ENCODE measurements around the gene WDR93. TPM values are rescaled to one million over a fixed set of nuclear protein-coding genes. Genes with fewer than 3 reads are reported as not detected.
"Not testable (repeated sequence)": the region's sequence is repeated elsewhere in the genome, so short reads cannot be mapped to it uniquely, and the experiment has no call there.

Gene WDR93
- total and polyA plus RNA-seq, 4 donors, result 0.69 to 3.9 (median 1.5) TPM

GRCh38 chr15:89679212-89679611 lies 11.4 kb upstream of the WDR93 start, which contains the start of gene PLIN1:
Gene PLIN1, minus strand, starts transcription at chr15:89679367. Its CDS starts 1,878 bp downstream, at chr15:89677489.
- Histone ChIP-seq H3K4me1 (ENCODE audit: control insufficient read depth, insufficient read depth, low read length) (peaks cover 4% of the 10 kb centered on the region), H3K27me3 (ENCODE audit: control insufficient read depth, insufficient read depth, low read length) (no peaks in the 10 kb centered on the region), H3K36me3 (ENCODE audit: control insufficient read depth, insufficient read depth, low read length) (no peaks in the 10 kb centered on the region), H3K9me3 (ENCODE audit: control insufficient read depth, insufficient read depth, low read length) (no peaks in the 10 kb centered on the region), H3K27ac (ENCODE audit: low read depth, low read length) (no peak within 1 kb of the TSS), H3K4me3 (ENCODE audit: low read depth, low read length) (no peak within 1 kb of the TSS)
- WGBS (ENCODE audit: insufficient coverage), result 80% methylated on average over 2 of the region's 2 CpGs
- DNase-seq (ENCODE audit: low read depth in 4 of 6, low spot score in 6 of 6), result no peak

- no peaks in the 10 kb centered on the region for H3K36me3 ChIP-seq (ENCODE audit: control insufficient read depth, insufficient read depth, low read length)
- H3K9me3 ChIP-seq (ENCODE audit: control insufficient read depth, insufficient read depth, low read length), result no peaks in the 10 kb centered on the region
- DNase-seq (ENCODE audit: low read depth in 4 of 6, low spot score in 6 of 6), result peak in 3 of 6 donors; percentile 25 to 84 (median 40)
- H3K27me3 ChIP-seq (ENCODE audit: control insufficient read depth, insufficient read depth, low read length), result no peaks in the 10 kb centered on the region
- peaks cover 4% of the 10 kb centered on the region for H3K4me1 ChIP-seq (ENCODE audit: control insufficient read depth, insufficient read depth, low read length)
- peak overlapping the region; percentile 10 for H3K27ac ChIP-seq (ENCODE audit: low read depth, low read length)
- no peak overlapping the region for H3K4me3 ChIP-seq (ENCODE audit: low read depth, low read length)
- WGBS (ENCODE audit: insufficient coverage), result 48% methylated on average over 3 of the region's 5 CpGs
Observed at GRCh38 chr15:89680282-89680873, 10.2 kb upstream of the WDR93 start.

GRCh38 chr15:89681146-89681545 lies 9.5 kb upstream of the WDR93 start:
- H3K36me3 ChIP-seq (ENCODE audit: control insufficient read depth, insufficient read depth, low read length), result no peaks in the 10 kb centered on the region
- no peaks in the 10 kb centered on the region for H3K27me3 ChIP-seq (ENCODE audit: control insufficient read depth, insufficient read depth, low read length)
- 100% methylated on average over 1 of the region's 2 CpGs for WGBS (ENCODE audit: insufficient coverage)
- peak overlapping the region; percentile 10 for H3K27ac ChIP-seq (ENCODE audit: low read depth, low read length)
- no peak overlapping the region for H3K4me3 ChIP-seq (ENCODE audit: low read depth, low read length)
- H3K9me3 ChIP-seq (ENCODE audit: control insufficient read depth, insufficient read depth, low read length), result no peaks in the 10 kb centered on the region
- no peak for DNase-seq (ENCODE audit: low read depth in 4 of 6, low spot score in 6 of 6)
- peaks cover 4% of the 10 kb centered on the region for H3K4me1 ChIP-seq (ENCODE audit: control insufficient read depth, insufficient read depth, low read length)

- Histone ChIP-seq H3K9me3 (ENCODE audit: control insufficient read depth, insufficient read depth, low read length) (no peaks in the 10 kb centered on the region), H3K27ac (ENCODE audit: low read depth, low read length) (no peak overlapping the region), H3K27me3 (ENCODE audit: control insufficient read depth, insufficient read depth, low read length) (no peaks in the 10 kb centered on the region), H3K4me1 (ENCODE audit: control insufficient read depth, insufficient read depth, low read length) (peaks cover 14% of the 10 kb centered on the region), H3K4me3 (ENCODE audit: low read depth, low read length) (no peak overlapping the region), H3K36me3 (ENCODE audit: control insufficient read depth, insufficient read depth, low read length) (no peaks in the 10 kb centered on the region)
- 100% methylated on average over 1 of the region's 2 CpGs for WGBS (ENCODE audit: insufficient coverage)
- DNase-seq (ENCODE audit: low read depth in 4 of 6, low spot score in 6 of 6), result no peak
Observed at GRCh38 chr15:89685995-89686394, 4.6 kb upstream of the WDR93 start.

GRCh38 chr15:89686522-89686921 lies 4.1 kb upstream of the WDR93 start:
- peaks cover 15% of the 10 kb centered on the region for H3K4me1 ChIP-seq (ENCODE audit: control insufficient read depth, insufficient read depth, low read length)
- H3K27me3 ChIP-seq (ENCODE audit: control insufficient read depth, insufficient read depth, low read length), result no peaks in the 10 kb centered on the region
- no peak for DNase-seq (ENCODE audit: low read depth in 4 of 6, low spot score in 6 of 6)
- no peak overlapping the region for H3K27ac ChIP-seq (ENCODE audit: low read depth, low read length)
- H3K9me3 ChIP-seq (ENCODE audit: control insufficient read depth, insufficient read depth, low read length), result no peaks in the 10 kb centered on the region
- no peak overlapping the region for H3K4me3 ChIP-seq (ENCODE audit: low read depth, low read length)
- H3K36me3 ChIP-seq (ENCODE audit: control insufficient read depth, insufficient read depth, low read length), result no peaks in the 10 kb centered on the region

GRCh38 chr15:89689930-89690275 lies 708 bp upstream of the WDR93 start:
- Histone ChIP-seq H3K4me1 (ENCODE audit: control insufficient read depth, insufficient read depth, low read length) (peaks cover 15% of the 10 kb centered on the region), H3K4me3 (ENCODE audit: low read depth, low read length) (peak overlapping the region; percentile 89)
- DNase-seq (ENCODE audit: low read depth in 4 of 6, low spot score in 6 of 6); H3K27me3 ChIP-seq (ENCODE audit: control insufficient read depth, insufficient read depth, low read length); H3K9me3 ChIP-seq (ENCODE audit: control insufficient read depth, insufficient read depth, low read length); H3K36me3 ChIP-seq (ENCODE audit: control insufficient read depth, insufficient read depth, low read length); H3K27ac ChIP-seq (ENCODE audit: low read depth, low read length): not testable (repeated sequence)
- 64% methylated on average over 11 of the region's 15 CpGs for WGBS (ENCODE audit: insufficient coverage)

- no peak overlapping the region for H3K27ac ChIP-seq (ENCODE audit: low read depth, low read length)
- no peaks in the 10 kb centered on the region for H3K36me3 ChIP-seq (ENCODE audit: control insufficient read depth, insufficient read depth, low read length)
- no peak for DNase-seq (ENCODE audit: low read depth in 4 of 6, low spot score in 6 of 6)
- H3K27me3 ChIP-seq (ENCODE audit: control insufficient read depth, insufficient read depth, low read length), result no peaks in the 10 kb centered on the region
- peaks cover 15% of the 10 kb centered on the region for H3K4me1 ChIP-seq (ENCODE audit: control insufficient read depth, insufficient read depth, low read length)
- H3K9me3 ChIP-seq (ENCODE audit: control insufficient read depth, insufficient read depth, low read length), result no peaks in the 10 kb centered on the region
- no CpG with 5 or more reads among the region's 2 CpGs for WGBS (ENCODE audit: insufficient coverage)
- H3K4me3 ChIP-seq (ENCODE audit: low read depth, low read length), result no peak overlapping the region
Observed at GRCh38 chr15:89693091-89693490, 2.5 kb downstream of the WDR93 start.

- Histone ChIP-seq H3K9me3 (ENCODE audit: control insufficient read depth, insufficient read depth, low read length) (no peaks in the 10 kb centered on the region), H3K36me3 (ENCODE audit: control insufficient read depth, insufficient read depth, low read length) (no peaks in the 10 kb centered on the region), H3K27ac (ENCODE audit: low read depth, low read length) (no peak overlapping the region), H3K4me1 (ENCODE audit: control insufficient read depth, insufficient read depth, low read length) (peaks cover 15% of the 10 kb centered on the region), H3K27me3 (ENCODE audit: control insufficient read depth, insufficient read depth, low read length) (no peaks in the 10 kb centered on the region), H3K4me3 (ENCODE audit: low read depth, low read length) (no peak overlapping the region)
- no peak for DNase-seq (ENCODE audit: low read depth in 4 of 6, low spot score in 6 of 6)
- no CpG with 5 or more reads among the region's 1 CpG for WGBS (ENCODE audit: insufficient coverage)
Observed at GRCh38 chr15:89693696-89694095, 3.1 kb downstream of the WDR93 start.

- Histone ChIP-seq H3K4me3 (ENCODE audit: low read depth, low read length) (no peak overlapping the region), H3K27me3 (ENCODE audit: control insufficient read depth, insufficient read depth, low read length) (no peaks in the 10 kb centered on the region), H3K27ac (ENCODE audit: low read depth, low read length) (no peak overlapping the region), H3K36me3 (ENCODE audit: control insufficient read depth, insufficient read depth, low read length) (no peaks in the 10 kb centered on the region), H3K4me1 (ENCODE audit: control insufficient read depth, insufficient read depth, low read length) (peaks cover 8% of the 10 kb centered on the region), H3K9me3 (ENCODE audit: control insufficient read depth, insufficient read depth, low read length) (no peaks in the 10 kb centered on the region)
- WGBS (ENCODE audit: insufficient coverage), result no CpG with 5 or more reads among the region's 1 CpG
- DNase-seq (ENCODE audit: low read depth in 4 of 6, low spot score in 6 of 6), result no peak
Observed at GRCh38 chr15:89695198-89695597, 4.6 kb downstream of the WDR93 start.

GRCh38 chr15:89704411-89704810 lies 13.8 kb downstream of the WDR93 start:
- no peak for DNase-seq (ENCODE audit: low read depth in 4 of 6, low spot score in 6 of 6)
- H3K36me3 ChIP-seq (ENCODE audit: control insufficient read depth, insufficient read depth, low read length), result no peaks in the 10 kb centered on the region
- H3K4me3 ChIP-seq (ENCODE audit: low read depth, low read length), result no peak overlapping the region
- H3K27ac ChIP-seq (ENCODE audit: low read depth, low read length), result no peak overlapping the region
- H3K4me1 ChIP-seq (ENCODE audit: control insufficient read depth, insufficient read depth, low read length), result no peaks in the 10 kb centered on the region
- H3K27me3 ChIP-seq (ENCODE audit: control insufficient read depth, insufficient read depth, low read length), result no peaks in the 10 kb centered on the region
- no peaks in the 10 kb centered on the region for H3K9me3 ChIP-seq (ENCODE audit: control insufficient read depth, insufficient read depth, low read length)
